NB4 (cell line): ENCODE measurements around the gene TRIM67.

Experiments
- CTCF ChIP-seq: IDR thresholded peaks from one replicate; pipeline ENCODE4 v1.5.1; 2012; ENCODE audit warnings: low read depth, low read length
- POLR2A ChIP-seq: IDR thresholded peaks from 2 replicates; pipeline ENCODE4 v1.6.1; 2011; ENCODE audit warnings: mild to moderate bottlenecking; ENCODE audit not compliant: insufficient read length; ENCODE audit errors: extremely low read depth

GRCh38 chr1:231226156-231226555 is 64.3 kb downstream of the TRIM67 start:
- TF ChIP-seq POLR2A (no peak), CTCF (no peak)
